Left lung (tissue), 10 donors: Measurements from ENCODE around the gene COBL. TPM values are rescaled to one million over a fixed set of nuclear protein-coding genes. Genes with fewer than 3 reads are reported as not detected.

Source experiments
- ATAC-seq: fragments of 200-7000 bp; cut with Tn5 transposase; one replicate; pipeline ENCODE4 v1.9.1; 2020; ENCODE audit warnings: moderate library complexity
- DNase-seq, 4 donors: peaks; one replicate each; pipeline ENCODE4 v3.0.0-alpha.2; 2013 to 2020
- H3K27ac ChIP-seq, 2 donors: fragments of 200-600 bp; sonication (generic) in 1 of 2; one replicate each; pipeline versions ENCODE4 v1.5.0 to v1.8.0; 2020 to 2021
- H3K27me3 ChIP-seq, 2 donors: fragments of 200-600 bp; sonication (generic) in 1 of 2; one replicate each; pipeline versions ENCODE4 v1.5.0 to v1.8.0; 2020 to 2021
- H3K36me3 ChIP-seq, 2 donors: fragments of 200-600 bp; sonication (generic) in 1 of 2; one replicate each; pipeline versions ENCODE4 v1.5.0 to v1.8.0; 2020 to 2021
- H3K4me1 ChIP-seq, 2 donors: fragments of 200-600 bp; one replicate each; pipeline ENCODE4 v1.8.0; 2021
- H3K4me3 ChIP-seq, 2 donors: fragments of 200-600 bp; sonication (generic) in 1 of 2; one replicate each; pipeline versions ENCODE4 v1.5.0 to v1.8.0; 2020 to 2021; ENCODE audit warnings: mild to moderate bottlenecking in 1 of 2
- H3K9me3 ChIP-seq, 2 donors: fragments of 200-600 bp; sonication (generic) in 1 of 2; one replicate each; pipeline versions ENCODE4 v1.5.0 to v1.8.0; 2020 to 2021
- CTCF ChIP-seq, 2 donors: fragments of 200-600 bp; sonication (generic) in 1 of 2; IDR thresholded peaks; one replicate each; pipeline versions ENCODE4 v1.5.0 to v1.8.0; 2021; ENCODE audit warnings: antibody characterized with exemption in 2 of 2
- intact Hi-C, 2 donors: fragments of 100-400 bp; cut with DNase I; formaldehyde crosslinking; loops; one replicate each; pipeline versions ENCODE4 v1.11.2 to v1.14.2; 2022
- polyA plus RNA-seq, 6 donors: library from polyadenylated mRNA; unstranded; fragments of 120-200 nt; gene quantifications; one replicate each; pipeline ENCODE4 v1.2.1, GENCODE V29; 2013; ENCODE audit not compliant: insufficient read length in 6 of 6
- total RNA-seq, 2 donors: library from RNA; stranded (reverse); fragmentation: NEBNext Ultra II Directional; extraction: Animal tissue kit (Norgen Biotek cat#: 25700); gene quantifications; one replicate each; pipeline ENCODE4 v1.2.1, GENCODE V29; 2021
- donor health status: DM: no; HTN: yes; CAD: no.
- donor health status: DM: no; HTN: no; CAD: no.

COBL gene
- total and polyA plus RNA-seq, 8 donors, result 3.6 to 36.1 (median 6.4) TPM

- Histone ChIP-seq H3K27ac (no peak overlapping the region), H3K9me3 (no peaks in the 10 kb centered on the region), H3K4me3 (no peak overlapping the region), H3K27me3 (no peaks in the 10 kb centered on the region), H3K4me1 (no peaks in the 10 kb centered on the region), H3K36me3 (no peaks in the 10 kb centered on the region)
- ATAC-seq, result no peak
- intact Hi-C loops, result no loop called here
- DNase-seq, result no peak
- no peak for TF ChIP-seq CTCF (IDR thresholded peaks at IDR 0.05)
These were observed 303.3 kb downstream of the COBL start for GRCh38 chr7:51013218-51013786.

GRCh38 chr7:51012569-51013217 lies 303.9 kb downstream of the COBL start:
- Histone ChIP-seq H3K4me3 (no peak overlapping the region), H3K9me3 (no peaks in the 10 kb centered on the region), H3K36me3 (no peaks in the 10 kb centered on the region), H3K4me1 (no peaks in the 10 kb centered on the region), H3K27me3 (no peaks in the 10 kb centered on the region), H3K27ac (no peak overlapping the region)
- ATAC-seq, result no peak
- DNase-seq, result no peak
- intact Hi-C loops, result no loop called here
- no peak for TF ChIP-seq CTCF (IDR thresholded peaks at IDR 0.05)

GRCh38 chr7:51011710-51012350 lies 304.8 kb downstream of the COBL start:
- ATAC-seq, result no peak
- intact Hi-C loops, result no loop called here
- H3K4me1 ChIP-seq, result no peaks in the 10 kb centered on the region
- no peak overlapping the region for H3K27ac ChIP-seq
- TF ChIP-seq CTCF (IDR thresholded peaks at IDR 0.05), result no peak
- H3K4me3 ChIP-seq, result no peak overlapping the region
- no peaks in the 10 kb centered on the region for H3K9me3 ChIP-seq
- no peak for DNase-seq
- no peaks in the 10 kb centered on the region for H3K36me3 ChIP-seq
- no peaks in the 10 kb centered on the region for H3K27me3 ChIP-seq

- no peaks in the 10 kb centered on the region for H3K4me1 ChIP-seq
- intact Hi-C loops, result no loop called here
- H3K9me3 ChIP-seq, result no peaks in the 10 kb centered on the region
- DNase-seq (no peak), ATAC-seq (no peak)
- no peak for TF ChIP-seq CTCF (IDR thresholded peaks at IDR 0.05)
- H3K36me3 ChIP-seq, result no peaks in the 10 kb centered on the region
- H3K27me3 ChIP-seq, result no peaks in the 10 kb centered on the region
- no peak overlapping the region for H3K27ac ChIP-seq
- H3K4me3 ChIP-seq, result no peak overlapping the region
These were observed 306.1 kb downstream of the COBL start for GRCh38 chr7:51010534-51010933.

GRCh38 chr7:51009716-51010496 lies 306.7 kb downstream of the COBL start:
- Histone ChIP-seq H3K27me3 (no peaks in the 10 kb centered on the region), H3K4me3 (no peak overlapping the region), H3K9me3 (no peaks in the 10 kb centered on the region), H3K36me3 (no peaks in the 10 kb centered on the region), H3K27ac (no peak overlapping the region), H3K4me1 (no peaks in the 10 kb centered on the region)
- ATAC-seq (peak; percentile 43), DNase-seq (no peak)
- intact Hi-C loops, result no loop called here
- TF ChIP-seq CTCF (IDR thresholded peaks at IDR 0.05), result no peak
